Measurements from ENCODE around the gene TRIM2. TPM values are rescaled to one million over a fixed set of nuclear protein-coding genes. Genes with fewer than 3 reads are reported as not detected.

Gene TRIM2
- total and polyA plus RNA-seq, 10 of the 15 experiments (the other 5 are each of a cell fraction or from before 2014, with no cell fraction given): 0.06 to 0.19 (median 0.15) TPM; not detected in 3

GRCh38 chr4:153296040-153296823 is 92.0 kb downstream of the TRIM2 start:
- ChIA-PET SMC1A (ENCODE audit: uncharacterized antibody, unreplicated experiment) (interaction anchor here (0.9 to 1.9 kb wide), 3 partner anchors 9 to 30 kb away, joined by 3 to 4 read pairs (median 3); no protein-coding TSS in a partner anchor), POLR2A (no interaction called here), CTCF (interaction anchor here (1.3 to 1.4 kb wide), 2 partner anchors 9 to 10 kb away, joined by 3 to 4 read pairs; no protein-coding TSS in a partner anchor), RAD21 (ENCODE audit: unreplicated experiment) (no interaction called here)
- Histone ChIP-seq H3K27ac (ENCODE audit: control insufficient read depth, insufficient read depth) (no peak overlapping the region), H4K20me1 (ENCODE audit: control insufficient read depth, insufficient read depth) (no peaks in the 10 kb centered on the region), H3K4me3 (no peak overlapping the region), H3K4me1 (ENCODE audit: control insufficient read depth, insufficient read depth, low read length) (no peaks in the 10 kb centered on the region), H3K36me3 (ENCODE audit: control insufficient read depth in 2 of 2, insufficient read depth in 2 of 2, low read length in 1 of 2) (no peaks in the 10 kb centered on the region), H3K9me3 (replicated peaks; ENCODE audit: control insufficient read depth, insufficient read depth, low read length) (no peaks in the 10 kb centered on the region), H2AFZ (ENCODE audit: control insufficient read depth, low read depth, low read length) (no peak overlapping the region), H3K27me3 (replicated peaks in 1 of 2; ENCODE audit: control insufficient read depth in 2 of 2, insufficient read depth in 2 of 2, low read length in 1 of 2) (no peaks in the 10 kb centered on the region), H3K79me2 (ENCODE audit: control insufficient read depth, insufficient read depth, low read length) (no peaks in the 10 kb centered on the region), H3K4me2 (ENCODE audit: control insufficient read depth, insufficient read depth) (no peak overlapping the region), H3K9ac (ENCODE audit: control insufficient read depth, insufficient read depth, low read length) (no peak overlapping the region)
- intact Hi-C loops (cut with micrococcal nuclease; ENCODE audit: unreplicated experiment): no loop called here
- DNase-seq (ENCODE audit: low read depth, low spot score) (no peak), FAIRE-seq (no peak), ATAC-seq (no peak)
- 57% methylated on average over 11 of the region's 11 CpGs for WGBS (ENCODE audit: insufficient coverage, insufficient replicate concordance, low lambda C conversion rate, missing lambda C conversion rate)
- in situ Hi-C loops (cut with MboI): no loop called here
- no peak for TF ChIP-seq CBFB (IDR thresholded peaks at IDR 0.05; ENCODE audit: low read depth)
- TF ChIP-seq, protein P1, sequence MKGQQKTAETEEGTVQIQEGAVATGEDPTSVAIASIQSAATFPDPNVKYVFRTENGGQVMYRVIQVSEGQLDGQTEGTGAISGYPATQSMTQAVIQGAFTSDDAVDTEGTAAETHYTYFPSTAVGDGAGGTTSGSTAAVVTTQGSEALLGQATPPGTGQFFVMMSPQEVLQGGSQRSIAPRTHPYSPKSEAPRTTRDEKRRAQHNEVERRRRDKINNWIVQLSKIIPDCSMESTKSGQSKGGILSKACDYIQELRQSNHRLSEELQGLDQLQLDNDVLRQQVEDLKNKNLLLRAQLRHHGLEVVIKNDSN (IDR thresholded peaks at IDR 0.05; ENCODE audit: borderline replicate concordance, extremely low read length, insufficient read depth, low read depth, low read length): no peak
- no peak for TF ChIP-seq HDAC2 (IDR thresholded peaks at IDR 0.05)
- TF ChIP-seq, protein P2, sequence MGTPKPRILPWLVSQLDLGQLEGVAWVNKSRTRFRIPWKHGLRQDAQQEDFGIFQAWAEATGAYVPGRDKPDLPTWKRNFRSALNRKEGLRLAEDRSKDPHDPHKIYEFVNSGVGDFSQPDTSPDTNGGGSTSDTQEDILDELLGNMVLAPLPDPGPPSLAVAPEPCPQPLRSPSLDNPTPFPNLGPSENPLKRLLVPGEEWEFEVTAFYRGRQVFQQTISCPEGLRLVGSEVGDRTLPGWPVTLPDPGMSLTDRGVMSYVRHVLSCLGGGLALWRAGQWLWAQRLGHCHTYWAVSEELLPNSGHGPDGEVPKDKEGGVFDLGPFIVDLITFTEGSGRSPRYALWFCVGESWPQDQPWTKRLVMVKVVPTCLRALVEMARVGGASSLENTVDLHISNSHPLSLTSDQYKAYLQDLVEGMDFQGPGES (IDR thresholded peaks at IDR 0.05): no peak
- no TSS peak for BruUV-seq (replicated peaks)
